Fibroblast of the aortic adventitia (primary cell): ENCODE data around the gene NOX5. TPM values are rescaled to one million over a fixed set of nuclear protein-coding genes. Genes with fewer than 3 reads are reported as not detected.

Source experiments
- DNase-seq: peaks from one replicate; pipeline ENCODE4 v3.0.0-alpha.2; 2010; ENCODE audit warnings: low read depth
- H3K4me3 ChIP-seq: 2 replicates; pipeline ENCODE4 v1.5.1; 2011; ENCODE audit warnings: low read depth, mild to moderate bottlenecking, control low read depth, low read length, moderate library complexity
- total RNA-seq: library from RNA; depleted of rRNA; stranded (reverse); fragments of >200 nt; gene quantifications from 2 replicates; pipeline ENCODE4 v1.2.3, GENCODE V29; 2012; ENCODE audit warnings: low replicate concordance
- TF ChIP-seq, protein P1 (sequence below): IDR thresholded peaks from 2 replicates; pipeline ENCODE4 v1.5.1; 2011; ENCODE audit warnings: mild to moderate bottlenecking, low read length, control low read depth, inconsistent platforms; ENCODE audit not compliant: insufficient read depth

NOX5 gene
- total RNA-seq, 1 donor: 0.27 TPM

DNA sequence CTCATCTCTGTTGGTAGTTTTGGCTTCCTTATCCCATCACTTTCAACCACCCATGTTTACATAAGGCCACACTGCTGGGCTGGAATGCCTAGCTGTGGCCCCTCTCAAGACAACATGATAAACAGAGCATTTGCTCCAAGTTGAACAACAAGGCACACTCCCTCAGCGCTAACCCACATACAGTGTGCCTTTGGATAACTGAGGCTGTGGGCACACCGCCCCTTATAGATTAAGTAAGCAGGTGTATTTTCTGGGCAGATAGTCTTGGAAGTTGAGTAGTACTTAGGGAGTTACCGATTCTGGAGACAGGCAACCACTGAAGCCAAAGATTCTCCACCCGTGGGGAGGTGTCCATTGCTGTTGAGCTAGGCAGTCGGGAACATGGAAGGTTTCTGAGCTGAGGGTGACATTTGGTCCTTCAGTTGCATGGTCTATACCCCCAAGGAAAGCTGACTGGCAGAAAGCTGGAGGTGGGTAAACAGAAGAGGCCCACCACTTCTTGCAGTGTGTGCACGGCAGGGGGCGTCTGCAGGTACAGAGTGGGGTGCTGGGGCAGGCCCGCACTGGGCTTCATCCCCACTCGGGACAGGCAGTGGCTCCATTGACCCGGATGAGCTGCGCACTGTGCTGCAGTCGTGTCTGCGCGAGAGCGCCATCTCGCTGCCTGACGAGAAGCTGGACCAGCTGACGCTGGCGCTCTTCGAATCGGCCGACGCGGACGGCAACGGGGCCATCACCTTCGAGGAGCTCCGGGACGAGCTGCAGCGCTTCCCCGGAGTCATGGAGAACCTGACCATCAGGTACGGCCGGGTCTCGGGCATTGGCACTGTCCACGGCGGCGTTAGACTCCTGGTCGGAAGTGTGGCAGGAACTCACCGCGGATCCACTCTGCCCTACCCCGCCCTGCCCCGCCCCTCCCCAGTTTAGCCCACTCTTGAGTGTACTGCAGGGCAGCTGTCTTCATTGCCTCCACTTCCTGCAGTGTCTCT is 16.8 kb downstream of the NOX5 start:
- TF ChIP-seq, protein P1, sequence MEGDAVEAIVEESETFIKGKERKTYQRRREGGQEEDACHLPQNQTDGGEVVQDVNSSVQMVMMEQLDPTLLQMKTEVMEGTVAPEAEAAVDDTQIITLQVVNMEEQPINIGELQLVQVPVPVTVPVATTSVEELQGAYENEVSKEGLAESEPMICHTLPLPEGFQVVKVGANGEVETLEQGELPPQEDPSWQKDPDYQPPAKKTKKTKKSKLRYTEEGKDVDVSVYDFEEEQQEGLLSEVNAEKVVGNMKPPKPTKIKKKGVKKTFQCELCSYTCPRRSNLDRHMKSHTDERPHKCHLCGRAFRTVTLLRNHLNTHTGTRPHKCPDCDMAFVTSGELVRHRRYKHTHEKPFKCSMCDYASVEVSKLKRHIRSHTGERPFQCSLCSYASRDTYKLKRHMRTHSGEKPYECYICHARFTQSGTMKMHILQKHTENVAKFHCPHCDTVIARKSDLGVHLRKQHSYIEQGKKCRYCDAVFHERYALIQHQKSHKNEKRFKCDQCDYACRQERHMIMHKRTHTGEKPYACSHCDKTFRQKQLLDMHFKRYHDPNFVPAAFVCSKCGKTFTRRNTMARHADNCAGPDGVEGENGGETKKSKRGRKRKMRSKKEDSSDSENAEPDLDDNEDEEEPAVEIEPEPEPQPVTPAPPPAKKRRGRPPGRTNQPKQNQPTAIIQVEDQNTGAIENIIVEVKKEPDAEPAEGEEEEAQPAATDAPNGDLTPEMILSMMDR: peak; percentile 26
- DNase-seq: no peak
- peak overlapping the region; percentile 25 for H3K4me3 ChIP-seq

DNA sequence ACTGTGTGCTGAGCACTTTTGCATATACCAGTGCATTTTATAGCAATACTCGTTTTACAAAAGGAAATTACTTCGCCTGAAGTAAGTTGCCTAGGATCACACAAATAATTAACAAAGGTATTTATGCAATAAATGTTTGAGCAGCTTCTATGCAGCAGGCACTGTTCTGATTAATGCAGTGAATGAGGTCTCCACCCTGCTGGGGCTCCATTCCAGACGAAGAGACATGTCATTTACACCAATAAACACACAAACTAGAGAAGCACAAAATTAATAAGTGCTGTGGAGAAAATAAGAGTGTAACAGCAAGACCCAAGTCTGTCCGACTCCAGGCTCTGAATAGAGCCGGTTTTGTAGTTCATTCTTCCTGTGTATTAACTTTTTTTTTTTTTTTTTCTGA is 17.5 kb downstream of the NOX5 start:
- no peak overlapping the region for H3K4me3 ChIP-seq
- no peak for DNase-seq
- TF ChIP-seq, protein P1: no peak

- H3K4me3 ChIP-seq: no peak overlapping the region
- TF ChIP-seq, protein P1: no peak
- no peak for DNase-seq
These were observed 18.3 kb downstream of the NOX5 start for GRCh38 chr15:69032703-69033373.

GRCh38 chr15:69034352-69034751 is 19.9 kb downstream of the NOX5 start:
- DNase-seq: peak; percentile 58
- TF ChIP-seq, protein P1: no peak
- no peak overlapping the region for H3K4me3 ChIP-seq

DNA sequence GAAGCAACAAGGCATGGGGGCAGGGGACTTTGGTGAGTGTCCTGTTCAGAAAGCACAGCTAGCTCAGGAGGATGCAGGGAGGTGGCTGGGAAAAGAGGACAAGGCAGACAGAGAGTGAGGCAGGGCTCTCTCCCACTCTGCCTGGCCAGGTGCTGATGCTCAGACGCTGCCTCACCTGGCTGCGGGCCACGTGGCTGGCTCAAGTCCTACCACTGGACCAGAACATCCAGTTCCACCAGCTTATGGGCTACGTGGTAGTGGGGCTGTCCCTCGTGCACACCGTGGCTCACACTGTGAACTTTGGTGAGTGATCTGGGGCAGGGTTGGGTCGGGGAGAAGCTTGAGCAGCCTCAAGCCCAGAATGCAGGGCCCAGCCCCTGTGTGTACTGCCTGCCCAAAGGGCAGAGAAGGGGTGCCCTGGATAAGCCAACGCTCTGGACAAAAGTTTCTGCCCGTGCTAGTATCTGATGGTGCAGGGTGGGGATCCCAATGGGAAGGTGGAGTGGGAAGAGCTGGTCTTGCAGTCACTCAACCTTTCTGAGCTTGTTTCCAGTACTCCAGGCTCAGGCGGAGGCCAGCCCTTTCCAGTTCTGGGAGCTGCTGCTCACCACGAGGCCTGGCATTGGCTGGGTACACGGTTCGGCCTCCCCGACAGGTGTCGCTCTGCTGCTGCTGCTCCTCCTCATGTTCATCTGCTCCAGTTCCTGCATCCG is 20.9 kb downstream of the NOX5 start:
- no peak overlapping the region for H3K4me3 ChIP-seq
- TF ChIP-seq, protein P1: no peak
- no peak for DNase-seq

DNA sequence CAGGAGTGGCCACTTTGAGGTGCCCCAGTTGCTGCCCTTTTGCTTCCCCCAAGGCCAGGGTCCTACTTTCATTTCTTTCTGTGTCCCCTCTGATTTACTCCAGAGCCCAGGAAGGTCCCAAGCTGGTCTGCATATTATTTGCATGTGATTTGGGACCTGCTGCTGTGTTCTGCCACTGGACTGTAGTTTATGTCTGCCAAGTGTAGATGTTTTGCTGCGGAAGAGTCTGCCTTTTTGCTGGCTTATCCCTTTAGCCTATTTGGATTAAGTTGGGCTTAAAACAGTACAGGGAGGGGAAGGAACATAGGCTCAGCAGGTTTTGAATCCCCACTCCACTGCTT is 21.4 kb downstream of the NOX5 start:
- DNase-seq: no peak
- TF ChIP-seq, protein P1: no peak
- H3K4me3 ChIP-seq: no peak overlapping the region
